ENCODE data around the gene BAZ2A. TPM values are rescaled to one million over a fixed set of nuclear protein-coding genes. Genes with fewer than 3 reads are reported as not detected.

BAZ2A gene
- polyA plus RNA-seq, 1 donor from 2014 or later = 46.9 TPM

DNA sequence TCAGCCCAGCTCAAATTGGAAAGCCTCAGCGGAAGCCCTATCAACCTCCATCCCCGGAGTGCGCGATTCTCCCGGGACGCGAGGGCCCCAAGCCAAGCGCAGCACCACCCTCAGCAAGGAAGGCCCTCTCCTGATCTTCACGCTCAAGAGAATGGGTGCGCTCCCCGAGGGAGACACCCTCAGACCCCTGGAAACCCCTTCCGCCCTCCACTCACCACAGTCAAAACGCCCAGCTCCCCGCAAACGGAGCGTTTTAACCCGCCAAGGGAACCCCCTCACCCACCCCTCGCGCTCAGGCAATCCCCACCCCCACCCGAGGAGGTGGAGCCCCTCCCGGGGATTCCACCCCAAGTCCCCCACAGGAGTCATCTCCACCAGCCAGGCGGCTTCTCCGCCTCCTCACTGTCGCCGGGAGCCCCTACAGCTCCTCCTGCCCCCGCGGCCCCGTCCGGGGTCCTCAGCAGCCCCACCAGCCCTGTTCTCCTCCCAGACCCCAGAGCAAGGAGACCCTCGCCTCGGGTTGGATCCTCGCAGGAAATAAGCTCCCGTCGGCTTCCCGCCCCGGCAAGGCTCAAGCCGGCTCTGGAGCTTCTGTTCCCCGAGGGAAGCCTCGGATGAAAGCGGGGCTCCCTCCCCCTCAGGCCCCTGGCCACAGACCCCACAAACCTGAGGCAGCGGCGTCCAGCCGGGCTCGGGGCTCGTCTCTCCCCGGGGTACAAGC, 507 bp downstream of the BAZ2A start:
- peaks cover 45 to 62% (median 50%) of the 10 kb centered on the region in 3 donors for H3K4me1 Mint-ChIP-seq
- H3K4me3 Mint-ChIP-seq = peak overlapping the region; percentile 88 to 97 (median 94)
- H3K9me3 Mint-ChIP-seq = no peaks in the 10 kb centered on the region
- H3K36me3 Mint-ChIP-seq = peaks cover 3% of the 10 kb centered on the region
- peaks cover 1% of the 10 kb centered on the region for H3K27me3 Mint-ChIP-seq
- H3K27ac Mint-ChIP-seq = peak overlapping the region; percentile 91 to 98 (median 96)

DNA sequence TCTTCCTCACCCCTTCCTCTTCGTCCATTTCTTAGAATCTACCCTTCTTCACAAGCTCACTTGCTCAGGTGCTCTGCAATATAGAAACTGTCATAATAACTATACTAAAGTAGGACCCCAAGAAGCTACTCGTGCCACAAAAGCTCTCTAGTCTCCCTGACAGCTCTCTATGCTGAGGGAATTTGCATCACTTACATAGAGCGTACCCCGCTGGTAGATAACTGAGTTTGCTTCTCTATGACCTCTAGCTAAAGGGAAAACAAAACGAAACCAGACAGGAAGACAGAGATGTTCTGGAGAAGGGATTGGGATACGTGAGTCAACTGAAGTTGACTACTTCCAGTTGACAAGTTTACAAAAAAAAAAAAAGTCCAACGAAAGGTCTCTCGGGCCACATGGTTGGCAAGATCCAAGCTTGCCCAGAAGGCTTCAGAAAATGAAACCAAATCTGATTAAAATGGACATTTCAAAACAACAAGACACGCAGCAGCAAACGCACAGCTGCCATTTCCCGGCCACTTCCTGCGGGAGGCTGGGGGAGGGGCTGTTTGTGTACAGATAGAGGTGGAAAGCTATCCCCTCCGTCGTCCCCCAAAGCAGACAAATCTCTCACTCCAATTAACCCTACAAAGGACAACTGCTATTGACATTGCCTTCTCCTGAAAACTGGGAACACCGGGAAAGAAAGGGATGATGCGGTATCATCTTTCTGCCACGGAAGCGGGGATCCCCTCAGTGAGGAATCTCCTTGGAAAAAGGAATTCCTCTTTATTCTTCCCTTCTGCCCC, 1.3 kb downstream of the BAZ2A start:
- Mint-ChIP-seq H3K27ac (peak overlapping the region; percentile 91 to 98 (median 94)), H3K36me3 (peaks cover 3% of the 10 kb centered on the region), H3K4me1 (peaks cover 44 to 62% (median 54%) of the 10 kb centered on the region in 3 donors), H3K27me3 (peaks cover 1% of the 10 kb centered on the region), H3K9me3 (no peaks in the 10 kb centered on the region), H3K4me3 (peak overlapping the region; percentile 88 to 97 (median 94))

DNA sequence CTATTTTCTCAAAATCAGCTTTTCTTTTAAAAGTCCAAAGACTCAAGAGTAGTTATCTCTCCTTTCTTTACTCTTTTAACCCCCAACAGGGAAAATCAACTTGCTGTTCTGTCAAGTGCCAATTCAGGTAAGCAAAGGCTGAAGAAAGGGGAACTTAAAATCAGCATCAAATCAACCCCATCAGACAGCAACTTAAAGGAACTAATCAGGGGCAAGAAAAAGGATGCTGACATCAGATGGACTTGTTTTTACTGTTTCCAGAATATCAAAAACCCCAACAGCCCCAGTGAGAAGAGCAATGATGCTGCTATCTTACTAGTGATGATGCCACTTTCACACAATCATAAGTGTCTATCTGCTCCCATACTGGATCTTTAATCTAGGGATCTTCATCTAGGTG, 3.4 kb downstream of the BAZ2A start:
- Mint-ChIP-seq H3K36me3 (peaks cover 3% of the 10 kb centered on the region), H3K4me1 (peaks cover 45 to 57% (median 49%) of the 10 kb centered on the region in 3 donors), H3K27ac (peak overlapping the region; percentile 80 to 94 (median 93)), H3K27me3 (no peaks in the 10 kb centered on the region), H3K9me3 (no peaks in the 10 kb centered on the region), H3K4me3 (peak overlapping the region in 3 of 4 donors; percentile 20 to 83 (median 57))

DNA sequence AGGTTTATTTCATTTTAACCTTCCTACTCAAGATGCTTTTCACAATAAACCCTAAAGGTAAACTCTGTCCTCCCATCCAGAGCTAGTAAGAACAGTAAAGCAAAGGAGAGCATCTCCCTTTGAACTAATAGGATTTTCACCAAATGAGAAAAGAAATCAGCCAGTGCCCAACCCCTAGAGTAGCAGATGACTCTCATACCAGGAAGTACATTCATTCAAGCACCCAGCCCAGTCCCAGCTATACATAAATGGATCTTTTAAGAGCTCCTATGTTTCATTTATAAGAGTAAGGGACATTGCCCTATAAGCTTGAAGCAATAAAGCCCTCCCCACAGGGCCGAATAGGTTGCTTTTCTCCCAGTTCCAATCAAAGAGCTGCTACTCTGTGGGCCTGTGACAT, 7.6 kb downstream of the BAZ2A start:
- peaks cover 40 to 46% (median 45%) of the 10 kb centered on the region in 3 donors for H3K4me1 Mint-ChIP-seq
- peak overlapping the region in 1 of 3 donors; percentile 71 for H3K27ac Mint-ChIP-seq
- no peak overlapping the region for H3K4me3 Mint-ChIP-seq
- no peaks in the 10 kb centered on the region for H3K9me3 Mint-ChIP-seq
- H3K27me3 Mint-ChIP-seq = no peaks in the 10 kb centered on the region
- H3K36me3 Mint-ChIP-seq = peaks cover 1% of the 10 kb centered on the region

DNA sequence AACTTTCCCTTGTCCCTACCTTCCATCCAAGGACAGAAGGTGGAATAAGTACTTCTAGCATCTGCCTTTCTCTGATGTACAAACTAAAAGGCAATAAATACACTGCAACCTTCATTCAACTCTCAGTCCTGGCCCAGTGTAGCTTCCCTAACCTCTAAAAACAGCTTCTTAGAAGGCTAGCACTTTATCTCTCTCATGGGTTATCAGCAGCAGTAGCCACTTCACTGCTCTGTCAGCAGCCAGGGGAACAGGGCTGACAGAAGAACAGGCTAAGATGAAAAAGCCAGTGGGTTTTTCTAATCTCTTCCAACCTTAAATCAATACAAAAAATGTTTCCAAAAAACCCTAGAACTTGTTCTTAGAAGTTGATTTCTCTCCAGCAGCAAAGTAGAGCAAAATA, 13.2 kb downstream of the BAZ2A start:
- H3K27me3 Mint-ChIP-seq = no peaks in the 10 kb centered on the region
- no peak overlapping the region for H3K27ac Mint-ChIP-seq
- H3K9me3 Mint-ChIP-seq = no peaks in the 10 kb centered on the region
- H3K4me1 Mint-ChIP-seq = peaks cover 11 to 20% (median 13%) of the 10 kb centered on the region in 3 donors
- peaks cover 5% of the 10 kb centered on the region for H3K36me3 Mint-ChIP-seq
- H3K4me3 Mint-ChIP-seq = peak overlapping the region in 1 of 4 donors; percentile 69

DNA sequence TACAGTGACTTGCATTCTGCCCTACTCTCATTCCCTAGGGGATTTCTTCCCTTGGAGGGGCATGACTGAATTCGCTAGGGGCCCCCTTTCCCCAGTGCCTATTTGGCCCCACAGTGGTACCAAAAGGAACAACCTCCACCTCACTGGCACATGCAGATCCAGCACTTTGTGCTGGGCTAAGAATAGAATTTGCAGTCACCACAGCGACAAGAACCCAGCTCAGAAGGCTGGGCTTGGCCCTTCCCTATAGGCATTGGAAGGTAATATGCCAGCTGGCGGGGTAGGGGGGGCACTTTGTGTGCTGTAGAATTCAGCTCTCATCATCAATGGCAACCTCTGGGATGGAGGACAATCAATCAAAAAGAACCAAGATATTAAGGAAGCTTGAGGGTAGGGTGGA, 13.9 kb downstream of the BAZ2A start:
- H3K36me3 Mint-ChIP-seq = peaks cover 8% of the 10 kb centered on the region
- no peaks in the 10 kb centered on the region for H3K9me3 Mint-ChIP-seq
- no peak overlapping the region for H3K27ac Mint-ChIP-seq
- no peak overlapping the region for H3K4me3 Mint-ChIP-seq
- peaks cover 11 to 19% (median 15%) of the 10 kb centered on the region in 3 donors for H3K4me1 Mint-ChIP-seq
- no peaks in the 10 kb centered on the region for H3K27me3 Mint-ChIP-seq

DNA sequence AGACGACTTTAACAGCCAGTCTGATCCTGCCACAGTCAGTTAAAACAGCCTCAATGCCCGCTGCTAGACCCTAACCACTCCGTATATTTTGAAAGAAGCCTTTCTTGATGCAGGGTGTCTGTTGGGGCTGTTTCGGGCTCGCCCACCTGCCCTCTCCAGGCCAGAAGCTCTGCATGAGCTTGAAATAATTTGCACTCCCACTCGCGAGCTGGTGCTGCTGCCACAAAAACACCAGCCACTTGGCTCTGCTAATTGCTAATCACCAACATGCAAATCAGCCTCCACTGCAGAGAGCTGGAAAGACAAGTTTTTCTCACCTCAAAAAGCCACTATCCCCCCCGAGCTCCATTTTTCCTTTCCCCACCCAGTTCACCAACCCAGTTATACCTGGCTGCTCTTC, 15.5 kb downstream of the BAZ2A start:
- H3K9me3 Mint-ChIP-seq = no peaks in the 10 kb centered on the region
- H3K27ac Mint-ChIP-seq = no peak overlapping the region
- peak overlapping the region in 1 of 4 donors; percentile 21 for H3K4me3 Mint-ChIP-seq
- H3K4me1 Mint-ChIP-seq = peaks cover 0 to 11% (median 8%) of the 10 kb centered on the region in 3 donors
- no peaks in the 10 kb centered on the region for H3K27me3 Mint-ChIP-seq
- H3K36me3 Mint-ChIP-seq = peaks cover 10% of the 10 kb centered on the region

DNA sequence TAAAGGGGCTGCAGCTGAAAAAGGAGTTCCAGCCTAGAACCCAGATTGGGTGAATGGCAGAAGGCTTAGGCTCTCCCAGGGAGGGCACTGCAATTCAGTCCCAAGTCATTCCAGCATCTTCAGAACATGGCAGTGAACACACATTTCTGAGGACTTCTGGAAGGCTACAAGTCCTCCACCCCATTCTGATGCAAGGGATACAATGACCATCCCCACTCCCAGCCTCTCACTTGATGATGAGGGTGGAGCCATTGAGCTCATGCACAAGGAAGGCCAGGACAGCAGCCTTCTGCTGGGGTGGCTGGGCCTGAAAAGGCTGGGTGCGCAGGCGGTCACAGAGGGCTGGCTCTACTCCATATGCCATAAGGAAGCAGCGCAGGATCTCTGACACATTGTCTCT, 25.8 kb downstream of the BAZ2A start:
- no peak overlapping the region for H3K4me3 Mint-ChIP-seq
- no peaks in the 10 kb centered on the region for H3K27me3 Mint-ChIP-seq
- peaks cover 6% of the 10 kb centered on the region for H3K36me3 Mint-ChIP-seq
- H3K27ac Mint-ChIP-seq = no peak overlapping the region
- H3K4me1 Mint-ChIP-seq = peaks cover 0 to 3% (median 0%) of the 10 kb centered on the region in 3 donors
- H3K9me3 Mint-ChIP-seq = no peaks in the 10 kb centered on the region

DNA sequence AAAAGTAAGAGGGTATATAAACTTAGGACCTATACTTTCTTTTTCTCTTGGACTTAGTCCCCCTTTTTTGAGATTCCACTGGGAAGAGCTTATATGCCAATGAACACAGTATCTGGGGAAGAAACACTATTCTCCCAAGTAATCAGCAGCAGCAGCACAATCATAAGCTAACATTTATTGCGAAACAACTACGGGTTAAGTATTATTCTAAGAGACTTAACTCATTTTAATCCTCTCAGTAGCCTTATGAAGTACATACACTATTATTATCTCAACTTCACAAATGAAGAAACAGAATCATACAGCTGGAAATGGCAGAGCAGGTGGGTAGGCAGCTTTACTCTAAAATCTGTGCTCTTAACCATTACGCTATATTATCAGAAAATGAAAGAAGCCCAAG, 27.9 kb downstream of the BAZ2A start:
- H3K4me3 Mint-ChIP-seq = no peak overlapping the region
- no peak overlapping the region for H3K27ac Mint-ChIP-seq
- no peaks in the 10 kb centered on the region for H3K27me3 Mint-ChIP-seq
- H3K9me3 Mint-ChIP-seq = no peaks in the 10 kb centered on the region
- H3K4me1 Mint-ChIP-seq = peaks cover 0 to 3% (median 0%) of the 10 kb centered on the region in 3 donors
- H3K36me3 Mint-ChIP-seq = peaks cover 6% of the 10 kb centered on the region

DNA sequence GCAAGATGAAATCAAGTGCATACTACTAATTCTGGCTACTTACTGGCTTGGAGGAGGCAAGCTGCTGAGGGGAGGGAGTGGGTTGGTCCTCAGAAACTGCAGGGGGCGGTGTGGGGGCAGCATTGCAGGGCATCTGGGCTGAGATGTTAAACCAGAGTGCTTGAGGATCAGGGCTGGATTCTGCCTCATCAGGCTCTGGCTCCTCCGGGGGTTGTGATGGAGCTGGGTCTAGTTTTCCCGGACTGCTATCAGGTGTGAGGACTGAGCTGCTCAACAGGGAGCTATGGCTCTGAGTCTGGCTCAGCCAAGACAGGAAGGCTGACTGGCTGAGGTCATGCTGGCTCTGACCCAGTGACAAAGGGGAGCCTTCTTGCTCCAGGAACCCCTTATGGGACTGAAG, 28.6 kb downstream of the BAZ2A start:
- Mint-ChIP-seq H3K4me3 (no peak overlapping the region), H3K27ac (peak overlapping the region in 2 of 3 donors; percentile 62 to 71), H3K4me1 (peaks cover 0 to 3% (median 0%) of the 10 kb centered on the region in 3 donors), H3K9me3 (no peaks in the 10 kb centered on the region), H3K36me3 (peaks cover 4% of the 10 kb centered on the region), H3K27me3 (no peaks in the 10 kb centered on the region)

DNA sequence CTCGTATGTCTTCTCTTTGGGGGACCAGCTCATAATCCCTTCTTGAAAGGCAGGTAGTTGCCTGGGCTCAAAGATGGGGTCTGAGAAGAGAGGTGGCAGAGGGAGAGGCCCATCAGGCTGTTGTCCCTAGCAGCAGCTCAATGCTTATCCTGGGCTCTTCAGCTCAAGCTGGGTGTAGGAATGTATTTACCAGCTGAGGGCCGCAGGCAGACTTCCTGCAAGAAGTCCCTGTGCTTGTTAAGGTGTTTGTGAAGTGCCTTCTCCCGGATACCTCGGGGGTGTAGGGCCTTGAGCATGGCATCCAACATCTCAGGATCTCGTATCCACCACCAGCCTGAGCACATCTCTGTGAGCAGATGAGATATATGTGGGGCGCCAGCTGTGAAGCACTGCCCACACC, 29.4 kb downstream of the BAZ2A start:
- Mint-ChIP-seq H3K9me3 (no peaks in the 10 kb centered on the region), H3K27ac (no peak overlapping the region), H3K27me3 (no peaks in the 10 kb centered on the region), H3K4me3 (no peak overlapping the region), H3K36me3 (peaks cover 1% of the 10 kb centered on the region), H3K4me1 (peaks cover 0 to 1% (median 0%) of the 10 kb centered on the region in 3 donors)

DNA sequence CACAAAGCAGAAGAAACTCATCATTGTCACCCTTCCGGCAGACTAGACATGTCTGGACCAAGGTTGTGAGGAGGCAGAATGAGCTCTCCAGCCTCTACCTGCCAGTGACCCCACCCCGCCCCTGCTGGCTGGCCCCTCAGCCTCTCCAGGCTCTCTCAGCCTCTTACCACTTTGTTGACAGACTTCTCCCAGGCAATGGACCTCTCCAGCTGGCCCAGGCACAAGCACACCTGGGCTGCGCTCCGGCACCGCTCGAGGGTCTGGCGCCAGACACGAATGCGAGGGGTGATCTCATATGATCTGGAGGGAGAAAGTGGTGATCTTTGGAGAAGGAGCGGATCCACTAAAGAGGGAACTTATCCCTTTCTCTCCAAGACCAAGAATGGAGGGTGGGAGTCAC, 30.3 kb downstream of the BAZ2A start:
- no peaks in the 10 kb centered on the region for H3K4me1 Mint-ChIP-seq
- no peaks in the 10 kb centered on the region for H3K9me3 Mint-ChIP-seq
- H3K36me3 Mint-ChIP-seq = no peaks in the 10 kb centered on the region
- H3K4me3 Mint-ChIP-seq = no peak overlapping the region
- H3K27me3 Mint-ChIP-seq = no peaks in the 10 kb centered on the region
- H3K27ac Mint-ChIP-seq = no peak overlapping the region

DNA sequence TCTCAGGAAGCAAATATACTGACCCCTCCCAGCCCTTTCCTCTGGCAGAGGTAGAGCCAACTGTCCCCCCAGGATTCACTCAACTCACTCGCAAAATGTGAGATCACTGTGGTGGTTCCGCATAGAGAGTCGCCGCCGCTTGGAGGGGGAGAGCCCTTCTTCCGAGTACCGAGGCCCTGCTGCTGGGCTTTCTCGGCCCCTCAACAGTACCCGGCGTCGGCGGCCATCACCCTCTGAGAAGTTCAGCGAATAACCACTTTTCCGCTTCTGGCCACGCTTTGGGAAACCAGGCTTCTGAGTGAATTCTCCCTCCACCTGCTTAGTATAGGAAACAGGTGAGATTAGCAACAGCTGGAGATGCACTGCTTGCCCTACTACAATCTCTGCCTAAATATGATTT, 31.1 kb downstream of the BAZ2A start:
- H3K4me3 Mint-ChIP-seq = no peak overlapping the region
- H3K27ac Mint-ChIP-seq = no peak overlapping the region
- H3K4me1 Mint-ChIP-seq = no peaks in the 10 kb centered on the region
- no peaks in the 10 kb centered on the region for H3K27me3 Mint-ChIP-seq
- H3K36me3 Mint-ChIP-seq = no peaks in the 10 kb centered on the region
- no peaks in the 10 kb centered on the region for H3K9me3 Mint-ChIP-seq

DNA sequence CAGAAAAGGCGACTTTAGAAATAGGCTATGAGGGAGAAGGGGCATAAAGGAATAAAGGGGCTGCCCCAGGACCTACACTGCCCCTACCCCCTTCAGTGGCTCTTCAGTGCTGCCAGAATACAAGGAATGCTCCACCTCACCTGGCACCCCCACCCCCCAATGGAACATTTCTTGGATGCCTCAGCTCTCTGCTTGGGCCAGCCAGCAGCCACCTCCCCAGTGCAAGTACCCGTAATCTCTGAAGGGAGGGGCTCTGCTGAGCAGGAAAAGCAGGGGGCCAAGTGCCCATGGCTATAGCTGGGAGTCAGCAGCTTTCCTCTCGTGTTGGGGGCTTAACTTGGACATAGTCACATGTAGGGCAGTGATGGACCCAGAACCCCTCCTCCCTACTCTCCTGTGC, 33.3 kb downstream of the BAZ2A start:
- Mint-ChIP-seq H3K4me3 (peak overlapping the region in 1 of 4 donors; percentile 47), H3K4me1 (no peaks in the 10 kb centered on the region), H3K27me3 (no peaks in the 10 kb centered on the region), H3K36me3 (peaks cover under 1% of the 10 kb centered on the region), H3K27ac (peak overlapping the region in 1 of 3 donors; percentile 27), H3K9me3 (no peaks in the 10 kb centered on the region)

DNA sequence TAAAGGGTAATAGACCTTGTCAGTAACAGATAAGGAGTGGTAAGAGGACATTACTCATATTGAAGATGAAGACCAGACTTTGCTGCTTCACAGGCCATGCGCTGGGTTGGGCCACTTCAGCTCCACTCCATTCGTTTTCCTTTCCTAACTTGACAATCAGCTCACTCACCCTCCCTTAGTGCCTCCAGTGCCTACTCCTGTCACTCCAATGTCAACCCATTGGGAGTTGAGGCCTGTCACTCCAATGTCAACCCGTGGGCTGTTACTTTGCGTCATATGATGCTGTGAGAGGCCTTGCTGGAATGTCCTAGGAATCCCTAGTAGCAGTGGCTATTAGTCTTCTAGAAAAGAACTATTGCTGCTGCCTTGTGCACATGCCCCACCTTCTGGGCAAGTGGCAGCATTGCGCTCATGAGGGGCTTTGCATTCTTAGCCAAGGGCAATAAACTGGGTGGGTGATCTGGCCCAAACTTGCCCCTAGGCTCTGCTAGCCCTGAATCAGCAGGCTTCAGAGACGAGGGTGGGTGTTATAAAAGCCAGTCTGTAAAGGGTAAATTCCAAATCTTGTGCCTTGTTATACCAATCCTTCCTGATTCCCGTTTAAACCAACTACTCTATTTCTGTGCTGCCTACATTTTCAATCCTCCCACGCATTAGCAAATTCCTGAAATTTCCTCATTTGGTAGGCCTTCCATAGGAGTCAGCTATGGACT, 36.1 kb downstream of the BAZ2A start:
- no peaks in the 10 kb centered on the region for H3K4me1 Mint-ChIP-seq
- H3K9me3 Mint-ChIP-seq = no peaks in the 10 kb centered on the region
- no peaks in the 10 kb centered on the region for H3K27me3 Mint-ChIP-seq
- no peak overlapping the region for H3K27ac Mint-ChIP-seq
- H3K36me3 Mint-ChIP-seq = peaks cover 2% of the 10 kb centered on the region
- H3K4me3 Mint-ChIP-seq = no peak overlapping the region

Data from IgD-negative memory B cell (primary cell).